Nephron progenitor cell (in vitro differentiated cells): Measurements from ENCODE around the gene FRMD4A.

Experiments used
- DNase-seq: peaks from one replicate; pipeline ENCODE4 v3.0.0; 2021
- H3K27ac Mint-ChIP-seq: 2 replicates; pipeline ENCODE4 v1.8.0; 2021; ENCODE audit warnings: mild to moderate bottlenecking, moderate library complexity, mixed read lengths
- H3K27me3 Mint-ChIP-seq: 2 replicates; pipeline ENCODE4 v1.8.0; 2021; ENCODE audit warnings: mild to moderate bottlenecking, low read depth, mixed read lengths; ENCODE audit not compliant: poor library complexity
- H3K36me3 Mint-ChIP-seq: 2 replicates; pipeline ENCODE4 v1.8.0; 2021; ENCODE audit warnings: low read depth, mixed read lengths
- H3K4me1 Mint-ChIP-seq: 2 replicates; pipeline ENCODE4 v1.8.0; 2021; ENCODE audit warnings: mixed read lengths
- H3K4me3 Mint-ChIP-seq: 2 replicates; pipeline ENCODE4 v1.8.0; 2021; ENCODE audit warnings: mild to moderate bottlenecking, moderate library complexity, mixed read lengths
- H3K9me3 Mint-ChIP-seq: 2 replicates; pipeline ENCODE4 v1.8.0; 2021; ENCODE audit warnings: mild to moderate bottlenecking, moderate library complexity, mixed read lengths
- TF ChIP-seq, protein P1 (sequence below): fragments of 200-600 bp; sonication (generic); IDR thresholded peaks from 2 replicates; pipeline ENCODE4 v1.5.0; 2021; ENCODE audit warnings: antibody characterized with exemption

The FRMD4A gene

GRCh38 chr10:13686331-13686752 is 644.4 kb downstream of the FRMD4A start:
- DNase-seq, result no peak
- Mint-ChIP-seq H3K27me3 (peaks cover 5% of the 10 kb centered on the region), H3K27ac (peak overlapping the region; percentile 76), H3K36me3 (peaks cover 75% of the 10 kb centered on the region), H3K4me1 (peaks cover 63% of the 10 kb centered on the region), H3K4me3 (no peak overlapping the region), H3K9me3 (no peaks in the 10 kb centered on the region)
- TF ChIP-seq, protein P1, sequence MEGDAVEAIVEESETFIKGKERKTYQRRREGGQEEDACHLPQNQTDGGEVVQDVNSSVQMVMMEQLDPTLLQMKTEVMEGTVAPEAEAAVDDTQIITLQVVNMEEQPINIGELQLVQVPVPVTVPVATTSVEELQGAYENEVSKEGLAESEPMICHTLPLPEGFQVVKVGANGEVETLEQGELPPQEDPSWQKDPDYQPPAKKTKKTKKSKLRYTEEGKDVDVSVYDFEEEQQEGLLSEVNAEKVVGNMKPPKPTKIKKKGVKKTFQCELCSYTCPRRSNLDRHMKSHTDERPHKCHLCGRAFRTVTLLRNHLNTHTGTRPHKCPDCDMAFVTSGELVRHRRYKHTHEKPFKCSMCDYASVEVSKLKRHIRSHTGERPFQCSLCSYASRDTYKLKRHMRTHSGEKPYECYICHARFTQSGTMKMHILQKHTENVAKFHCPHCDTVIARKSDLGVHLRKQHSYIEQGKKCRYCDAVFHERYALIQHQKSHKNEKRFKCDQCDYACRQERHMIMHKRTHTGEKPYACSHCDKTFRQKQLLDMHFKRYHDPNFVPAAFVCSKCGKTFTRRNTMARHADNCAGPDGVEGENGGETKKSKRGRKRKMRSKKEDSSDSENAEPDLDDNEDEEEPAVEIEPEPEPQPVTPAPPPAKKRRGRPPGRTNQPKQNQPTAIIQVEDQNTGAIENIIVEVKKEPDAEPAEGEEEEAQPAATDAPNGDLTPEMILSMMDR, result no peak

DNA sequence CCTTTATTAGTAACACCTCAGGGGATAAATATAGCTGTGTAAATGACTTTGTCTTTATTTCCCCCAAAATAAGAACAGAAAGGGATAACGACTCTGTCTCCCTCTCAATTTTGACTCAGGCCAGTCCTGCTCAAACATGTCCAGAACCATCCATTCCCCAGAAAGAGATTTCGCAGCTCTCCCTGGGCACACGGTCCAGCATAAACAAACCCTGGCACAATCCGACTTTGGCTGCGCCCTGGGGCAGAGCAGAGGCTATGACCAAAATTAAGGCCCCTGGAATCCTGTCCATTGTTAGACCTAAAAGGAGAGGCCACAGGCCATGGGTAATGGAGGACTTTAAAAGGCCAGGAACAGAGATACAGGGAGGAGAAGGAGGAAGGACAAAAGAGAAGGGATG is 644.8 kb downstream of the FRMD4A start:
- Mint-ChIP-seq H3K27me3 (peaks cover 2% of the 10 kb centered on the region), H3K27ac (peak overlapping the region; percentile 76), H3K9me3 (no peaks in the 10 kb centered on the region), H3K36me3 (peaks cover 79% of the 10 kb centered on the region), H3K4me3 (no peak overlapping the region), H3K4me1 (peaks cover 66% of the 10 kb centered on the region)
- TF ChIP-seq, protein P1, result no peak
- no peak for DNase-seq

DNA sequence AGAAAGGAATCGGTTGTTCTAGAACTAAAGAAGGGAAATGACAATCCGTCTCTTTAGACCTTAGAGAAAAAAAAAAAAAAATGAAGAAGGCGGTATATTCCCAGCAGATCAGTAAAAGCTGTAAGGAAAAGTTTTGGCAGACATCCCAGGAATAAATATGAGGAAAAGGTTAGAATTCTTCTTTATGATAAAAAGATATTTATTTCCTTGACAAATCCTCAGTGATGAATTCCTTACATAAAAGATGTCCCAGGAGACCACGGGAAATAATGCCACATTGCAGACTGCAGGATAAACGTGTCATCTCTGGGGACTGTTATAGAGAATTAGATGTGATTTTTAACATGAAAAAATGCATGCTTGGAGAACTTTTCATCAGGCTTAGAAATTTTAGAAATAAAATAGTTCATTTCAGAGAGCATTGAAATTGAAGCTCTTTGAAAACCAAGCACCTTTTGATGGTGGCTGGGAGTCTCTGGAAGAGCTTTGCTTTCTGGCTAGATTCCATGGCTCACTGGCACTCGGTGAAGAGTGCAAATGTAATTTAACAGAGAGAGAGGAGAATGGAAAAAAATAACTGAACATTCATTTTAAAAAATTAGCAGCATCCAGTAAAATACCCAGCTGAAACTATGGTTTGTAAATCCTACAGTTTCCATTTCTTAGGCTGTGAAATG is 645.8 kb downstream of the FRMD4A start:
- TF ChIP-seq, protein P1, result no peak
- Mint-ChIP-seq H3K27ac (peak overlapping the region; percentile 98), H3K9me3 (no peaks in the 10 kb centered on the region), H3K4me3 (peak overlapping the region; percentile 28), H3K36me3 (peaks cover 79% of the 10 kb centered on the region), H3K27me3 (peaks cover 2% of the 10 kb centered on the region), H3K4me1 (peaks cover 64% of the 10 kb centered on the region)
- DNase-seq, result no peak

- Mint-ChIP-seq H3K4me3 (peak overlapping the region; percentile 28), H3K36me3 (peaks cover 78% of the 10 kb centered on the region), H3K27ac (peak overlapping the region; percentile 98), H3K4me1 (peaks cover 68% of the 10 kb centered on the region), H3K9me3 (no peaks in the 10 kb centered on the region), H3K27me3 (peaks cover 2% of the 10 kb centered on the region)
- DNase-seq, result no peak
- TF ChIP-seq, protein P1, result no peak
These were observed 646.4 kb downstream of the FRMD4A start for GRCh38 chr10:13684252-13684791.

GRCh38 chr10:13683017-13683416 is 647.7 kb downstream of the FRMD4A start:
- Mint-ChIP-seq H3K27ac (no peak overlapping the region), H3K9me3 (no peaks in the 10 kb centered on the region), H3K27me3 (peaks cover 2% of the 10 kb centered on the region), H3K4me3 (no peak overlapping the region), H3K36me3 (peaks cover 78% of the 10 kb centered on the region), H3K4me1 (peaks cover 75% of the 10 kb centered on the region)
- TF ChIP-seq, protein P1, result no peak
- DNase-seq, result no peak

DNA sequence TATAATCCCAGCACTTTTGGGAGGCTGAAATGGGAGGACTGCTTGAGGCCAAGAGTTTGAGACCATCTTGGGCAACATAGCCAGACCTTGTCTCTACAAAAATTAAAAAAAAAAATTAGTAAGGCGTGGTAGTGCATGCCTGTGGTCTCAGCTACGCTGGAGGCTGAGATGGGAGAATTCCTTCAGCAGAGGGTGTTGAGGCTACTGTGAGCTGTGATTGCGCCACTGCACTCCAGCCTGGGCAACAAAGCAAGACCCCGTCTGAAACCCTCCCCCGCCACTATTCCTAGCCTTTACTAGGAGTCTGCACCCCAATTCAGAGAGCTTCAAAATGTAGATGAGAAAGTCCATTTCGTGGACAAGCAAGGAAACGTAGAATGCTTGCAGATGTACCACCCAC is 648.8 kb downstream of the FRMD4A start:
- Mint-ChIP-seq H3K27ac (peak overlapping the region; percentile 93), H3K36me3 (peaks cover 78% of the 10 kb centered on the region), H3K27me3 (peaks cover 2% of the 10 kb centered on the region), H3K4me3 (no peak overlapping the region), H3K9me3 (no peaks in the 10 kb centered on the region), H3K4me1 (peaks cover 84% of the 10 kb centered on the region)
- TF ChIP-seq, protein P1, result no peak
- no peak for DNase-seq
